Astrocyte of the spinal cord (primary cell): ENCODE results near the gene CAPN9.
"Not testable (repeated sequence)": the region's sequence is repeated elsewhere in the genome, so short reads cannot be mapped to it uniquely, and the experiment has no call there.

Experiments used
- DNase-seq: peaks from one replicate; pipeline ENCODE4 v3.0.0; 2011; ENCODE audit warnings: low read depth, low spot score
- H3K4me3 ChIP-seq: 2 replicates; pipeline ENCODE4 v1.5.1; 2011; ENCODE audit warnings: low read depth, mild to moderate bottlenecking, low read length, moderate library complexity
- in situ Hi-C: cut with HindIII; loops from 2 replicates; pipeline ENCODE4 v1.10.0; 2017; ENCODE audit warnings: low sequenced_read_pairs
- TF ChIP-seq, protein P1 (sequence below): IDR thresholded peaks from 2 replicates; pipeline ENCODE4 v1.5.1; 2012; ENCODE audit warnings: low read depth, mild to moderate bottlenecking, low read length, inconsistent platforms

The CAPN9 gene

DNA sequence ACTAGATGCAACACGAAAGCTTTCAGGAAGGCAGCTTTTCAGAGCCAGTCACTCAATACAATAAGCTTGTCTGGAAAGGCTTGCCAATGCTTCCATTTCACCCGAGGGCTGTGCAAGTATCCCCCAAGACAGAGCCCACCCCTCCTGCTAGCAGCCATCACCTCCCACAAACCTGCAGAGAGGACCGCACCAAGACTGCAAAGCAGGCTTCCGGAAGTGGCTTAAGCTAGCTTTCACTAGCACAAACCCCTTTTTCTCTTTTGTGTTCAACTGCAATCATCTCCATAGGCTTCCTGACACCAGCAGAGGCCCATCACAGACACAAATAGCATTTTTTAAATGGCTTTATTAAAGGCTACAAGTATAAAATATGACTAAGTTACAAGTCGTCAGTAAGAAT lies 89.6 kb downstream of the CAPN9 start:
- in situ Hi-C loops = no loop called here
- DNase-seq = no peak
- H3K4me3 ChIP-seq = no peak overlapping the region
- TF ChIP-seq, protein P1, sequence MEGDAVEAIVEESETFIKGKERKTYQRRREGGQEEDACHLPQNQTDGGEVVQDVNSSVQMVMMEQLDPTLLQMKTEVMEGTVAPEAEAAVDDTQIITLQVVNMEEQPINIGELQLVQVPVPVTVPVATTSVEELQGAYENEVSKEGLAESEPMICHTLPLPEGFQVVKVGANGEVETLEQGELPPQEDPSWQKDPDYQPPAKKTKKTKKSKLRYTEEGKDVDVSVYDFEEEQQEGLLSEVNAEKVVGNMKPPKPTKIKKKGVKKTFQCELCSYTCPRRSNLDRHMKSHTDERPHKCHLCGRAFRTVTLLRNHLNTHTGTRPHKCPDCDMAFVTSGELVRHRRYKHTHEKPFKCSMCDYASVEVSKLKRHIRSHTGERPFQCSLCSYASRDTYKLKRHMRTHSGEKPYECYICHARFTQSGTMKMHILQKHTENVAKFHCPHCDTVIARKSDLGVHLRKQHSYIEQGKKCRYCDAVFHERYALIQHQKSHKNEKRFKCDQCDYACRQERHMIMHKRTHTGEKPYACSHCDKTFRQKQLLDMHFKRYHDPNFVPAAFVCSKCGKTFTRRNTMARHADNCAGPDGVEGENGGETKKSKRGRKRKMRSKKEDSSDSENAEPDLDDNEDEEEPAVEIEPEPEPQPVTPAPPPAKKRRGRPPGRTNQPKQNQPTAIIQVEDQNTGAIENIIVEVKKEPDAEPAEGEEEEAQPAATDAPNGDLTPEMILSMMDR = no peak

DNA sequence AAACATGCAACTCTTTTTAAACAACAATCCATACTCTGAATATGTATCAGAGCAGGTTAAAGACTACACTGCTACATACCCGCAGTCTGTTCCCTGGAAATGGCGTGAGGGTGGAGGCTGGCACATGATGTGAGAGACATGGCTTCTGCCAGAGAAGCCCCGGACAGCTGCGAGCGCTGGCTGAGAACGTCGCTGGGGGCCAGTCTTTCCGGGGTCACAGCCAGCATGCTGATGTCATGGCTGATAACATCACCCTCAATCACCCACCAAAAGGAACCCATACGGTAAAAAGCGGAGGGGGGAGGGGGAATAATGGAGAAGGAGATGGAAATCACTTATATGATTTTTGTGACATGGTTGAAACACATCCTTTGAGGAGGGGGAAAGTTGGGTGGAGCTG lies 92.0 kb downstream of the CAPN9 start:
- H3K4me3 ChIP-seq = no peak overlapping the region
- in situ Hi-C loops = no loop called here
- DNase-seq = no peak
- TF ChIP-seq, protein P1 = no peak

DNA sequence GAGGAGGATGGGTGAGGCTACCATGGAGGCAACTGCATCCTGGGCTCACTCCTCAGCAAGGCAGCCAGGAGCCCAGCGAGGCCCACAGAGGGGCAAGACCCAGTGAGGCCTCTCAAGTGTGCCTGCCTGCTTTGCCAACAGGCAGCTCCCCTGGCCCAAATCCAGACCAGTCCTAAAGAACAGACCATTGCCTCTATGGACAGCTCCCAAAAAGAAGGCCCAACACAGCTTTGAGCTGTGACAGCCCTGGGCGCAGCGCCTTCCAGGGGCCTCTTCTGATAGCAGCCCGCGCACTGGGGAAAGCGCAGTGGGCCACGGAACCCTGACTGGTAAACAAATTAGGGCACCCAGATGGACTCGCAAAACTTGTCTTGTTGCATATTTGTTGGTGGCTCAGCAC lies 95.6 kb downstream of the CAPN9 start:
- TF ChIP-seq, protein P1 = no peak
- H3K4me3 ChIP-seq = no peak overlapping the region
- no peak for DNase-seq
- in situ Hi-C loops = no loop called here

DNA sequence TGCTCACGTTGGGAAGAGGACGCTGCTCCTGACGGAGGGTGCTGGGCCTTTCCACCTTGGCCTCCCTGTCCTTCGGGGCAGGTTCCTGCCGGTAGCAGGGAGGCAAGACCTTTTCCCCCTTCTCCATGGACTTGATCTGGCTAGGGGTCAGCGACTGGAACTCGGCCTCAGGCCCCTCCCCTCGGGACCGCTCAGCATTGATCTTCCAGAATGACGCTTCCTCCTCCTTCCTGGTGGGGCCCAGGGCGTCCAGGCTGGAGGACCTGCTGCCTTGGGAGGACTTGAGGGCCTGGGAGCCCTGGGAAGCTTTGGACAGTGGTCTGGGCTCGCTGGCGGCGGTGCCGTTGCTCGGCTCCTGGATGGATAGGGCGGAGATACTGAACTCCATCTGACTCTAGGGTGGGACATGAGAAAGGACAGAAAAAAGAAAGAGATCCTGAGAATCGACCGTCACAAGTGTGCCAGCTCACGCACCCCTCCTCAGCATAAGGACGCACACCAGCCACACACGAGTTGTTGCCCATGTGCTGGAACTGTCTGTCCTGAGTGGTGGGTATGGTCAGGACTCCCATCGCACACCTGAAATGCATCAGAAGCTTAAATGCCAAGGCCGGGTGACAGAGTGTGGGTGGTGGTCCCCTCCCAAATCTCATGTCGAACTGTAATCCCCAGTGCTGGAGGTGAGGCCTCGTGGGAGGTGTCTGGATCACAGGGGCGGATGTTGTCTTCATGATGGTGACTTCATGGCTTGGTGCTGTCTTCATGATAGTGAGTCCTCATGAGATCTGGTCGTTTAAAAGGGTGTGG lies 96.5 kb downstream of the CAPN9 start:
- in situ Hi-C loops = no loop called here
- TF ChIP-seq, protein P1 = no peak
- H3K4me3 ChIP-seq = no peak overlapping the region
- DNase-seq = no peak

DNA sequence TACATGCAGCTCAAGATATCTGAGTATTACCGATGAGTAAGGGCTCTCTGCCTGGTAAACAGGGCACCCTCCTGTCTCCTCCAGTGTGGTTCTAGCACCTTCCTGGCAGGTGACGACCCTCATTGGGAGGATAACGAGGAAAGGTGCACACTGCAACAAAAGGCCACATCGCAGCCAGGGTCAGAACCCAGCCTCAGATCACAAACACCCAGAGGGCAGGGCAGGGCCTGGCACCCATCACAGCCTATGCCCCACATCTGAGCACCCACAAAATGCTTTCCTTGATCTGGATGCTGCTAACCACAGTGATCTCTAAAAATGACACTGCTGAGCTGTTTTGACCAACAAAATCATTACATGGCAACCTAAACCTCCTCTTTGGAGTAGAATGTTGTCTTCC lies 97.4 kb downstream of the CAPN9 start:
- TF ChIP-seq, protein P1 = no peak
- DNase-seq = no peak
- H3K4me3 ChIP-seq = no peak overlapping the region
- in situ Hi-C loops = no loop called here

DNA sequence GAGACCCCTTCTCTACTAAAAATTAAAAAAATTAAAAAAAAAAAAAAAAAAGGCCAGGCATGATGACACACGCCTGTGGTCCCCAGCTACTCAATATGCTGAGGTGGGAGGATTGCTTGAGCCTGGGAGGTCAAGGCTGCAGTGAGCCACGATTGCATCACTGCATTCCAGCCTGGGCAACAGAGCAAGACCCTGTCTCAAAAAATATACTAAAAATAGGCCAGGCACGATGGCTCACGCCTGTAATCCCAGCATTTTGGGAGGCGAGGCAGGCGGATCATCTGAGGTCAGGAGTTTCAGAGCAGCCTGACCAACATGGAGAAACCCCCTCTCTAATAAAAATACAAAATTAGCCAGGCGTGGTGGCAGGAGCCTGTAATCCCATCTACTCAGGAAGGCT lies 98.0 kb downstream of the CAPN9 start:
- in situ Hi-C loops, H3K4me3 ChIP-seq, DNase-seq: not testable (repeated sequence)

DNA sequence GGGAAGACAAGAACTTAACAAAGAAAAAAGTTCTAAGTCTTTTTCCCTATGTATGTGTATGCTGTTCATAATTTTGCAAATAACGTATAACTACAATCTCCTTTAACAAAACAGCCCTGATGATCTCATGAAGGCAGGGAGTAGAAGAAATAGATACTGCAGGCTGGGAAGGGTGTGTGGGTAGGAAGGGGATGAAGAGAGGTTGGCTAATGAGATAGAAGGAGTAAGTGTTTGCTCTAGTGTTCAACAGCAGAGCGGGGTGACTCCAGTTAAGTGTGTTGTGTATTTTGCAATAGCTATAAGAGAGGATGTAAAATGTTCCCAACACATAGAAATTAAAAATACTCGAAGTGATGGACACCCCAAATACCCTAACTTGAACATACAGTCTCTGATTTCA lies 101.0 kb downstream of the CAPN9 start:
- TF ChIP-seq, protein P1 = no peak
- no peak overlapping the region for H3K4me3 ChIP-seq
- in situ Hi-C loops = no loop called here
- no peak for DNase-seq
